GM12878 (cell line): ENCODE measurements around the gene INPP4B. TPM values are rescaled to one million over a fixed set of nuclear protein-coding genes. Genes with fewer than 3 reads are reported as not detected.

Experiments used
- ATAC-seq: fragments of 200-7000 bp; cut with Tn5 transposase; 3 replicates; pipeline ENCODE4 v1.9.1; 2020; ENCODE audit warnings: mild to moderate bottlenecking, moderate library complexity
- BruUV-seq: library from RNA; stranded (reverse); fragments of 400-500 nt; replicated peaks from 2 replicates; lab custom pipeline; 2021; lab: Mats Ljungman, UMichigan
- CTCF ChIA-PET: fragments of 300-600 bp; sonication (Branson Sonifier 250); formaldehyde crosslinking; extraction: SDS; loops from one replicate; lab custom pipeline; 2021; ENCODE audit warnings: inconsistent platforms; lab: Yijun Ruan, JAX
- POLR2A ChIA-PET: fragments of 350-600 bp; formaldehyde crosslinking; extraction: SDS; loops from one replicate; lab custom pipeline; 2021; ENCODE audit warnings: inconsistent platforms; lab: Charles Lee
- RAD21 ChIA-PET: fragments of 300-600 bp; sonication (Branson Sonifier 250); formaldehyde crosslinking; loops from one replicate; lab custom pipeline; 2023; ENCODE audit warnings: antibody characterized with exemption; ENCODE audit not compliant: unreplicated experiment; lab: Charles Lee
- SMC1A ChIA-PET: fragments of 300-600 bp; sonication (Branson Sonifier 250); formaldehyde crosslinking; loops from one replicate; lab custom pipeline; 2023; ENCODE audit not compliant: unreplicated experiment, uncharacterized antibody; lab: Charles Lee
- DNase-seq: peaks from one replicate; pipeline ENCODE4 v3.0.0-alpha.2; 2011; ENCODE audit warnings: low read depth, low spot score
- FAIRE-seq: peaks from 3 replicates; lab custom pipeline; 2011; peaks lifted over from hg19 to GRCh38; lab: Jason Lieb, UNC
- H2AFZ ChIP-seq: 2 replicates; pipeline ENCODE4 v1.6.0; 2011; ENCODE audit warnings: low read depth, low read length, control low read depth; ENCODE audit not compliant: control insufficient read depth
- H3K27ac ChIP-seq: 2 replicates; pipeline ENCODE4 v1.5.1; 2011; ENCODE audit warnings: control low read depth; ENCODE audit not compliant: control insufficient read depth, insufficient read depth
- H3K27me3 ChIP-seq, 2 experiments: replicated peaks in 1 of 2; 2 replicates each; pipeline versions ENCODE4 v1.6.0 to v1.6.1; 2011; ENCODE audit warnings: low read length in 1 of 2; ENCODE audit not compliant: control insufficient read depth in 2 of 2, insufficient read depth in 2 of 2
- H3K36me3 ChIP-seq, 2 experiments: 2 replicates each; pipeline ENCODE4 v1.5.1; 2011; ENCODE audit warnings: low read length in 1 of 2; ENCODE audit not compliant: control insufficient read depth in 2 of 2, insufficient read depth in 2 of 2
- H3K4me1 ChIP-seq: 2 replicates; pipeline ENCODE4 v1.6.1; 2011; ENCODE audit warnings: mild to moderate bottlenecking, low read length, moderate library complexity, mixed read lengths; ENCODE audit not compliant: control insufficient read depth, insufficient read depth
- H3K4me2 ChIP-seq: 2 replicates; pipeline ENCODE4 v1.6.0; 2011; ENCODE audit warnings: control low read depth; ENCODE audit not compliant: control insufficient read depth, insufficient read depth
- H3K4me3 ChIP-seq: fragments of 200-600 bp; sonication (generic); 2 replicates; pipeline ENCODE4 v1.5.1; 2016
- H3K79me2 ChIP-seq: 2 replicates; pipeline ENCODE4 v1.6.0; 2011; ENCODE audit warnings: low read length; ENCODE audit not compliant: control insufficient read depth, insufficient read depth
- H3K9ac ChIP-seq: 2 replicates; pipeline ENCODE4 v1.8.0; 2011; ENCODE audit warnings: low read length, control low read depth, mixed read lengths; ENCODE audit not compliant: control insufficient read depth, insufficient read depth
- H3K9me3 ChIP-seq: replicated peaks from 3 replicates; pipeline ENCODE4 v1.5.1; 2011; ENCODE audit warnings: mild to moderate bottlenecking, low read length; ENCODE audit not compliant: control insufficient read depth, insufficient read depth
- H4K20me1 ChIP-seq: 2 replicates; pipeline ENCODE4 v1.6.0; 2011; ENCODE audit not compliant: control insufficient read depth, insufficient read depth
- BHLHE40 ChIP-seq, 2 experiments: fragments of 450-650 bp in 1 of 2; IDR thresholded peaks; 2 replicates each; pipeline ENCODE4 v1.6.1; 2011 to 2017; ENCODE audit warnings: low read depth in 2 of 2, borderline replicate concordance in 1 of 2, improper control_type of control experiment in 1 of 2, low read length in 1 of 2, mild to moderate bottlenecking in 1 of 2
- CREB1 ChIP-seq: IDR thresholded peaks from 2 replicates; pipeline ENCODE4 v1.6.1; 2012; ENCODE audit warnings: low read depth, mild to moderate bottlenecking, inconsistent platforms
- CREM ChIP-seq: IDR thresholded peaks from 2 replicates; pipeline ENCODE4 v1.6.1; 2014; ENCODE audit warnings: antibody characterized with exemption, low read depth
- EZH2 ChIP-seq: IDR thresholded peaks from 2 replicates; pipeline ENCODE4 v1.6.1; 2012; ENCODE audit warnings: low read depth, mild to moderate bottlenecking, control low read depth, inconsistent platforms, low read length, borderline replicate concordance; ENCODE audit not compliant: control insufficient read depth
- GATAD2B ChIP-seq: fragments of 450-650 bp; conservative IDR thresholded peaks from 2 replicates; pipeline ENCODE4 v1.6.1; 2017; ENCODE audit warnings: low read depth, mild to moderate bottlenecking, moderate library complexity
- KAT2A ChIP-seq: conservative IDR thresholded peaks from 2 replicates; pipeline ENCODE4 v1.6.1; 2011; ENCODE audit warnings: low read depth, low read length; ENCODE audit not compliant: control insufficient read depth
- MEF2A ChIP-seq: IDR thresholded peaks from 2 replicates; pipeline ENCODE4 v1.6.1; 2011; ENCODE audit warnings: low read depth, mild to moderate bottlenecking, low read length, moderate library complexity; ENCODE audit not compliant: insufficient read depth
- NBN ChIP-seq: fragments of 450-650 bp; IDR thresholded peaks from 2 replicates; pipeline ENCODE4 v1.6.1; 2016
- PML ChIP-seq: IDR thresholded peaks from 2 replicates; pipeline ENCODE4 v1.6.1; 2012; ENCODE audit warnings: low read length, inconsistent platforms
- RAD21 ChIP-seq: IDR thresholded peaks from 2 replicates; pipeline ENCODE4 v1.6.1; 2011; ENCODE audit warnings: mild to moderate bottlenecking, low read depth, low read length, moderate library complexity; ENCODE audit not compliant: insufficient read depth
- RCOR1 ChIP-seq: conservative IDR thresholded peaks from 2 replicates; pipeline ENCODE4 v1.6.1; 2012; ENCODE audit warnings: low read depth, low read length, improper control_type of control experiment
- SMAD5 ChIP-seq: IDR thresholded peaks from 2 replicates; pipeline ENCODE4 v1.6.1; 2016; ENCODE audit warnings: antibody characterized with exemption, low read depth
- SREBF1 ChIP-seq: IDR thresholded peaks from 2 replicates; pipeline ENCODE4 v1.6.1; 2012; ENCODE audit warnings: mild to moderate bottlenecking, low read length
- TCF3 ChIP-seq: IDR thresholded peaks from 2 replicates; pipeline ENCODE4 v1.6.1; 2012; ENCODE audit warnings: low read depth, mild to moderate bottlenecking, low read length, borderline replicate concordance; ENCODE audit not compliant: insufficient read depth
- ZNF24 ChIP-seq: fragments of 450-650 bp; IDR thresholded peaks from 2 replicates; pipeline ENCODE4 v1.6.1; 2017; ENCODE audit warnings: antibody characterized with exemption, mild to moderate bottlenecking
- WGBS: methylation state at CpG from one replicate; pipeline ENCODE4 v1.1.6; 2016; ENCODE audit warnings: low lambda C conversion rate; ENCODE audit not compliant: insufficient replicate concordance, insufficient coverage; ENCODE audit errors: missing lambda C conversion rate; 5-methylcytosine and 5-hydroxymethylcytosine counted together
- in situ Hi-C: fragments of 300-500 bp; cut with MboI; formaldehyde crosslinking; loops from 9 replicates; pipeline ENCODE4 v1.14.3; 2018; ENCODE audit warnings: mixed read lengths
- intact Hi-C: fragments of 100-400 bp; cut with micrococcal nuclease; formaldehyde crosslinking; loops from one replicate; pipeline ENCODE4 v1.14.2; 2022; ENCODE audit not compliant: unreplicated experiment
- polyA plus RNA-seq, 11 experiments: library from polyadenylated mRNA; depleted of rRNA in 4 of 11; unstranded in 6 of 11; stranded (reverse) in 5 of 11; fragments of >200 nt; fragmentation: Nextera tagmentation in 4 of 11; fragmentation: Illumina TruSeq in 1 of 11; extraction: Ambion mirVana in 4 of 11; extraction: Trizol in 1 of 11; gene quantifications; 1 replicate in 1 of 11; 2 replicates in 10 of 11; pipeline versions ENCODE4 v1.2.1 to v1.2.3, GENCODE V29; 2011 to 2016; ENCODE audit warnings: inconsistent platforms in 2 of 11, missing spikeins in 2 of 11, low read depth in 1 of 11
- total RNA-seq, 4 experiments: library from RNA; depleted of rRNA in 3 of 4; stranded (reverse); fragments of >200 nt in 3 of 4; fragmentation: Illumina TruSeq in 1 of 4; extraction: Trizol in 1 of 4; gene quantifications; 2 replicates each; pipeline versions ENCODE4 v1.2.1 to v1.2.3, GENCODE V29; 2013 to 2021
- TF ChIP-seq, protein P1 (sequence below): fragments of 450-650 bp; IDR thresholded peaks from 2 replicates; pipeline ENCODE4 v1.6.1; 2018; ENCODE audit warnings: borderline replicate concordance, mild to moderate bottlenecking; ENCODE audit not compliant: partially characterized antibody
- TF ChIP-seq, protein P2 (sequence below): IDR thresholded peaks from 2 replicates; pipeline ENCODE4 v1.6.1; 2011; ENCODE audit warnings: low read depth, low read length, improper control_type of control experiment, borderline replicate concordance

INPP4B gene
- total and polyA plus RNA-seq, 10 of the 15 experiments (the other 5 are each of a cell fraction or from before 2014, with no cell fraction given) = 0.53 to 11.2 (median 0.95) TPM

DNA sequence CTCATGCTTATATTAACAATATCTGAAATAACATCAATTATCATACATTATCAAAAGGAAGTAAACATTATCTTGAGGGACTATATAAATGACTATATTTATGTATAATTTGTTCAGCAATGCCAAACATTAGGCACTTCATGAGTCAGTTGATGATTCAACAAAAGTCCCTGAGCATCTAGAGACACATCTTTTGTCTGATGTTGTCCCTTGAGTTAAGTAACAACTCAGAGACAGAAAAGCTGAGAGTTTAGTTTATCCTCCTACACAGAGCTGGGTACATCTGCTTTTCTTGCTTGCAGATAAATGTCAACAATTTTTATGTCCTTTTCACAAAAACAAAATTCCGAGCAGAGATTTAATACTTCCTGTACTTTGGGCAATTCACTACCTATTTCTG is 311.1 kb downstream of the INPP4B start:
- Histone ChIP-seq H2AFZ (no peak overlapping the region), H3K4me1 (no peaks in the 10 kb centered on the region), H3K27me3 (no peaks in the 10 kb centered on the region), H3K9me3 (no peaks in the 10 kb centered on the region), H3K4me2 (no peak overlapping the region), H4K20me1 (no peaks in the 10 kb centered on the region), H3K4me3 (no peak overlapping the region), H3K36me3 (no peaks in the 10 kb centered on the region), H3K79me2 (no peaks in the 10 kb centered on the region), H3K27ac (no peak overlapping the region), H3K9ac (no peak overlapping the region)
- BruUV-seq = no TSS peak
- in situ Hi-C loops = no loop called here
- POLR2A ChIA-PET = interaction anchor here (0.6 kb wide), 1 partner anchor 177 kb away, joined by 4 read pairs; no protein-coding TSS in a partner anchor
- 0% methylated on average over 1 of the region's 1 CpG for WGBS
- RAD21 ChIA-PET = interaction anchor here (1.2 to 2.4 kb wide), 2 partner anchors 20 to 32 kb away, joined by 3 to 8 read pairs; no protein-coding TSS in a partner anchor
- no peak for FAIRE-seq
- intact Hi-C loops = no loop called here
- TF ChIP-seq TCF3 (no peak), ZNF24 (no peak), CREB1 (no peak), EZH2 (no peak), SMAD5 (no peak), BHLHE40 (IDR thresholded peaks at IDR 0.05; ENCODE audit: borderline replicate concordance in 1 of 2, low read depth in 2 of 2, low read length in 1 of 2) (no peak), RAD21 (no peak), CREM (no peak), SREBF1 (no peak), NBN (no peak), MEF2A (no peak), GATAD2B (no peak), RCOR1 (no peak), PML (no peak), KAT2A (no peak)
- TF ChIP-seq, protein P1, sequence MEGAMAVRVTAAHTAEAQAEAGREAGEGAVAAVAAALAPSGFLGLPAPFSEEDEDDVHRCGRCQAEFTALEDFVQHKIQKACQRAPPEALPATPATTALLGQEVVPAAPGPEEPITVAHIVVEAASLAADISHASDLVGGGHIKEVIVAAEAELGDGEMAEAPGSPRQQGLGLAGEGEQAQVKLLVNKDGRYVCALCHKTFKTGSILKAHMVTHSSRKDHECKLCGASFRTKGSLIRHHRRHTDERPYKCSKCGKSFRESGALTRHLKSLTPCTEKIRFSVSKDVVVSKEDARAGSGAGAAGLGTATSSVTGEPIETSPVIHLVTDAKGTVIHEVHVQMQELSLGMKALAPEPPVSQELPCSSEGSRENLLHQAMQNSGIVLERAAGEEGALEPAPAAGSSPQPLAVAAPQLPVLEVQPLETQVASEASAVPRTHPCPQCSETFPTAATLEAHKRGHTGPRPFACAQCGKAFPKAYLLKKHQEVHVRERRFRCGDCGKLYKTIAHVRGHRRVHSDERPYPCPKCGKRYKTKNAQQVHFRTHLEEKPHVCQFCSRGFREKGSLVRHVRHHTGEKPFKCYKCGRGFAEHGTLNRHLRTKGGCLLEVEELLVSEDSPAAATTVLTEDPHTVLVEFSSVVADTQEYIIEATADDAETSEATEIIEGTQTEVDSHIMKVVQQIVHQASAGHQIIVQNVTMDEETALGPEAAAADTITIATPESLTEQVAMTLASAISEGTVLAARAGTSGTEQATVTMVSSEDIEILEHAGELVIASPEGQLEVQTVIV = no peak
- TF ChIP-seq, protein P2, sequence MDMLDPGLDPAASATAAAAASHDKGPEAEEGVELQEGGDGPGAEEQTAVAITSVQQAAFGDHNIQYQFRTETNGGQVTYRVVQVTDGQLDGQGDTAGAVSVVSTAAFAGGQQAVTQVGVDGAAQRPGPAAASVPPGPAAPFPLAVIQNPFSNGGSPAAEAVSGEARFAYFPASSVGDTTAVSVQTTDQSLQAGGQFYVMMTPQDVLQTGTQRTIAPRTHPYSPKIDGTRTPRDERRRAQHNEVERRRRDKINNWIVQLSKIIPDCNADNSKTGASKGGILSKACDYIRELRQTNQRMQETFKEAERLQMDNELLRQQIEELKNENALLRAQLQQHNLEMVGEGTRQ = no peak
- no peak for DNase-seq
- CTCF ChIA-PET = interaction anchor here (0.5 to 0.9 kb wide), 2 partner anchors 21 to 110 kb away, joined by 3 to 4 read pairs; no protein-coding TSS in a partner anchor
- SMC1A ChIA-PET = interaction anchor here (0.6 to 3.7 kb wide), 5 partner anchors 12 to 180 kb away, joined by 3 to 10 read pairs (median 4); no protein-coding TSS in a partner anchor
- peak; percentile 53 for ATAC-seq
